Liver (tissue), 9 donors: Measurements from ENCODE around the gene GPRIN3. TPM values are rescaled to one million over a fixed set of nuclear protein-coding genes. Genes with fewer than 3 reads are reported as not detected.

ENCODE experiments used
- DNase-seq: peaks from one replicate; pipeline ENCODE4 v3.0.0-alpha.2; 2017; ENCODE audit warnings: low spot score
- H3K27ac ChIP-seq, 2 donors: one replicate each; pipeline ENCODE4 v1.7.0; 2013; ENCODE audit warnings: inconsistent platforms in 2 of 2, low read length in 2 of 2, control low read depth in 1 of 2, low read depth in 1 of 2, mild to moderate bottlenecking in 1 of 2
- H3K27me3 ChIP-seq, 4 donors: one replicate each; pipeline versions ENCODE4 v1.6.1 to v1.7.0; 2013; ENCODE audit warnings: low read length in 3 of 4, inconsistent platforms in 1 of 4, mild to moderate bottlenecking in 1 of 4, moderate library complexity in 1 of 4; ENCODE audit not compliant: control insufficient read depth in 4 of 4, insufficient read depth in 4 of 4
- H3K36me3 ChIP-seq, 4 donors: one replicate each; pipeline versions ENCODE4 v1.6.1 to v1.7.0; 2013; ENCODE audit warnings: low read length in 3 of 4, mild to moderate bottlenecking in 3 of 4, low read depth in 1 of 4, moderate library complexity in 1 of 4; ENCODE audit not compliant: control insufficient read depth in 4 of 4, insufficient read depth in 3 of 4
- H3K4me1 ChIP-seq, 4 donors: one replicate each; pipeline versions ENCODE4 v1.6.1 to v1.7.0; 2013; ENCODE audit warnings: low read length in 3 of 4, mild to moderate bottlenecking in 3 of 4, moderate library complexity in 1 of 4; ENCODE audit not compliant: control insufficient read depth in 4 of 4, insufficient read depth in 4 of 4
- H3K4me3 ChIP-seq, 3 donors: one replicate each; pipeline versions ENCODE4 v1.6.1 to v1.7.0; 2013; ENCODE audit warnings: low read length in 3 of 3, control low read depth in 1 of 3, low read depth in 1 of 3, mild to moderate bottlenecking in 1 of 3
- H3K9ac ChIP-seq, 2 donors: one replicate each; pipeline ENCODE4 v1.7.0; 2013; ENCODE audit warnings: low read length in 2 of 2, mild to moderate bottlenecking in 2 of 2, moderate library complexity in 2 of 2, control low read depth in 1 of 2, low read depth in 1 of 2
- H3K9me3 ChIP-seq, 4 donors: one replicate each; pipeline versions ENCODE4 v1.6.1 to v1.7.0; 2013; ENCODE audit warnings: low read length in 3 of 4; ENCODE audit not compliant: control insufficient read depth in 4 of 4
- EGR1 ChIP-seq, 2 donors: IDR thresholded peaks; 2 replicates each; pipeline ENCODE4 v1.6.1; 2016 to 2018; ENCODE audit warnings: antibody characterized with exemption in 2 of 2, low read depth in 2 of 2
- FOXA1 ChIP-seq: IDR thresholded peaks from 2 replicates; pipeline ENCODE4 v1.6.1; 2016; ENCODE audit warnings: antibody characterized with exemption
- FOXA2 ChIP-seq: IDR thresholded peaks from 2 replicates; pipeline ENCODE4 v1.6.1; 2016; ENCODE audit warnings: antibody characterized with exemption
- GABPA ChIP-seq, 2 donors: IDR thresholded peaks in 1 of 2; conservative IDR thresholded peaks in 1 of 2; 2 replicates each; pipeline ENCODE4 v1.6.1; 2016; ENCODE audit warnings: antibody characterized with exemption in 2 of 2, mild to moderate bottlenecking in 1 of 2, moderate library complexity in 1 of 2
- HNF4A ChIP-seq, 2 donors: conservative IDR thresholded peaks; 2 replicates each; pipeline ENCODE4 v1.6.1; 2016; ENCODE audit warnings: antibody characterized with exemption in 2 of 2, mild to moderate bottlenecking in 2 of 2
- HNF4G ChIP-seq: IDR thresholded peaks from 2 replicates; pipeline ENCODE4 v1.6.1; 2016; ENCODE audit warnings: antibody characterized with exemption
- JUND ChIP-seq, 2 donors: IDR thresholded peaks; 2 replicates each; pipeline ENCODE4 v1.6.1; 2016; ENCODE audit warnings: antibody characterized with exemption in 2 of 2
- NR2F2 ChIP-seq: IDR thresholded peaks from 2 replicates; pipeline ENCODE4 v1.6.1; 2016; ENCODE audit warnings: antibody characterized with exemption
- RAD21 ChIP-seq, 2 donors: IDR thresholded peaks; 2 replicates each; pipeline ENCODE4 v1.6.1; 2016; ENCODE audit warnings: antibody characterized with exemption in 2 of 2, mild to moderate bottlenecking in 2 of 2
- RXRA ChIP-seq, 2 donors: IDR thresholded peaks; 2 replicates each; pipeline ENCODE4 v1.6.1; 2017 to 2018; ENCODE audit warnings: antibody characterized with exemption in 2 of 2, mild to moderate bottlenecking in 1 of 2
- SP1 ChIP-seq: IDR thresholded peaks from 2 replicates; pipeline ENCODE4 v1.6.1; 2018; ENCODE audit warnings: antibody characterized with exemption, mild to moderate bottlenecking
- TAF1 ChIP-seq: conservative IDR thresholded peaks from 2 replicates; pipeline ENCODE4 v1.6.1; 2016; ENCODE audit warnings: antibody characterized with exemption, mild to moderate bottlenecking
- YY1 ChIP-seq: IDR thresholded peaks from 2 replicates; pipeline ENCODE4 v1.6.1; 2016; ENCODE audit warnings: antibody characterized with exemption, mild to moderate bottlenecking
- WGBS: extraction: QIAGEN DNeasy Blood & Tissue Kit; methylation state at CpG from one replicate; pipeline ENCODE4 v1.1.7; 2013; 5-methylcytosine and 5-hydroxymethylcytosine counted together
- polyA plus RNA-seq, 2 donors: library from polyadenylated mRNA; stranded (reverse) in 1 of 2; unstranded in 1 of 2; fragments of 200-250 nt in 1 of 2; fragments of >200 nt in 1 of 2; fragmentation: Nextera tagmentation in 1 of 2; extraction: Ambion mirVana in 1 of 2; gene quantifications; one replicate each; pipeline versions ENCODE4 v1.2.1 to v1.2.3, GENCODE V29; 2013 to 2015
- total RNA-seq, 2 donors: library from RNA; depleted of rRNA; stranded (reverse); fragments of >200 nt; gene quantifications; one replicate each; pipeline ENCODE4 v1.2.3, GENCODE V29; 2014
- TF ChIP-seq, protein P1 (sequence below): IDR thresholded peaks from 2 replicates; pipeline ENCODE4 v1.6.1; 2016; ENCODE audit warnings: antibody characterized with exemption
- TF ChIP-seq, protein P2 (sequence below): fragments of 150-350 bp; IDR thresholded peaks from 2 replicates; pipeline ENCODE4 v1.5.1; 2017; ENCODE audit warnings: improper control_type of control experiment, low read depth, low read length; ENCODE audit not compliant: missing input control
- TF ChIP-seq, protein P3 (sequence below): IDR thresholded peaks from 2 replicates; pipeline ENCODE4 v1.6.1; 2016; ENCODE audit warnings: antibody characterized with exemption
- TF ChIP-seq, protein P4 (sequence below): IDR thresholded peaks from 2 replicates; pipeline ENCODE4 v1.6.1; 2016; ENCODE audit warnings: antibody characterized with exemption
- TF ChIP-seq, protein P5 (sequence below): IDR thresholded peaks from 2 replicates; pipeline ENCODE4 v1.6.1; 2016; ENCODE audit warnings: antibody characterized with exemption, mild to moderate bottlenecking
- donor health status: healthy.
- donor health status: healthy.
- donor health status: healthy.
- donor health status: healthy.
- donor health status: healthy.

GPRIN3 gene
- total and polyA plus RNA-seq, 4 donors: 0.25 to 1.5 (median 0.95) TPM

DNA sequence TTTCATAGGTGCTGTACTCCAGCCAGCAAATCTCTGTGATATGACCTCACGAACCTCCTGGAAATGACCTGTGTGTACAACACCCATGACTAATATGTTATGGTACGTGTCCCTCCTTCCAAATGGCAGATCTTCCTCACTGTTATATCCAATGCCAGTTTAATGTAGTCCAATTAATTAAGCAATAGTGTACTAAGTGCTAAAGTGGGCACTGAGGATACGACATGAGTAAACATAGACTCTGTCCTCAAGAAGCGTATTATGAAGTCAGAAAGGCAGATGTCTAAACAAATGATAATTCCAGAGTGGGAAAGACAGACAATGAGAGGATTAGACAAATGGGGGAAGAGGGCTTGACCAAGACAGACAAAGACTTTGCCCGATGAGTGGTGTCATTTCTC lies 33.9 kb downstream of the GPRIN3 start:
- H3K9ac ChIP-seq: no peak overlapping the region
- H3K4me1 ChIP-seq: peaks cover 0 to 2% (median 0%) of the 10 kb centered on the region in 4 donors
- H3K27me3 ChIP-seq: no peaks in the 10 kb centered on the region
- WGBS: 48% methylated on average over 5 of the region's 5 CpGs
- H3K36me3 ChIP-seq: no peaks in the 10 kb centered on the region
- DNase-seq: no peak
- no peak for TF ChIP-seq EGR1 (IDR thresholded peaks at IDR 0.05; ENCODE audit: low read depth in 2 of 2)
- peak; percentile 52 for TF ChIP-seq SP1
- peak; percentile 30 for TF ChIP-seq YY1
- no peak for TF ChIP-seq HNF4G
- no peak for TF ChIP-seq NR2F2
- TF ChIP-seq, protein P1, sequence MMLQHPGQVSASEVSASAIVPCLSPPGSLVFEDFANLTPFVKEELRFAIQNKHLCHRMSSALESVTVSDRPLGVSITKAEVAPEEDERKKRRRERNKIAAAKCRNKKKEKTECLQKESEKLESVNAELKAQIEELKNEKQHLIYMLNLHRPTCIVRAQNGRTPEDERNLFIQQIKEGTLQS: peak; percentile 16
- TF ChIP-seq JUND (IDR thresholded peaks at IDR 0.05): peak in 1 of 2 donors; percentile 42
- TF ChIP-seq RAD21 (IDR thresholded peaks at IDR 0.05): peak in 1 of 2 donors; percentile 8
- TF ChIP-seq, protein P2, sequence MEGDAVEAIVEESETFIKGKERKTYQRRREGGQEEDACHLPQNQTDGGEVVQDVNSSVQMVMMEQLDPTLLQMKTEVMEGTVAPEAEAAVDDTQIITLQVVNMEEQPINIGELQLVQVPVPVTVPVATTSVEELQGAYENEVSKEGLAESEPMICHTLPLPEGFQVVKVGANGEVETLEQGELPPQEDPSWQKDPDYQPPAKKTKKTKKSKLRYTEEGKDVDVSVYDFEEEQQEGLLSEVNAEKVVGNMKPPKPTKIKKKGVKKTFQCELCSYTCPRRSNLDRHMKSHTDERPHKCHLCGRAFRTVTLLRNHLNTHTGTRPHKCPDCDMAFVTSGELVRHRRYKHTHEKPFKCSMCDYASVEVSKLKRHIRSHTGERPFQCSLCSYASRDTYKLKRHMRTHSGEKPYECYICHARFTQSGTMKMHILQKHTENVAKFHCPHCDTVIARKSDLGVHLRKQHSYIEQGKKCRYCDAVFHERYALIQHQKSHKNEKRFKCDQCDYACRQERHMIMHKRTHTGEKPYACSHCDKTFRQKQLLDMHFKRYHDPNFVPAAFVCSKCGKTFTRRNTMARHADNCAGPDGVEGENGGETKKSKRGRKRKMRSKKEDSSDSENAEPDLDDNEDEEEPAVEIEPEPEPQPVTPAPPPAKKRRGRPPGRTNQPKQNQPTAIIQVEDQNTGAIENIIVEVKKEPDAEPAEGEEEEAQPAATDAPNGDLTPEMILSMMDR: no peak
- TF ChIP-seq RXRA (IDR thresholded peaks at IDR 0.05): peak; percentile 33 to 53
- TF ChIP-seq, protein P3, sequence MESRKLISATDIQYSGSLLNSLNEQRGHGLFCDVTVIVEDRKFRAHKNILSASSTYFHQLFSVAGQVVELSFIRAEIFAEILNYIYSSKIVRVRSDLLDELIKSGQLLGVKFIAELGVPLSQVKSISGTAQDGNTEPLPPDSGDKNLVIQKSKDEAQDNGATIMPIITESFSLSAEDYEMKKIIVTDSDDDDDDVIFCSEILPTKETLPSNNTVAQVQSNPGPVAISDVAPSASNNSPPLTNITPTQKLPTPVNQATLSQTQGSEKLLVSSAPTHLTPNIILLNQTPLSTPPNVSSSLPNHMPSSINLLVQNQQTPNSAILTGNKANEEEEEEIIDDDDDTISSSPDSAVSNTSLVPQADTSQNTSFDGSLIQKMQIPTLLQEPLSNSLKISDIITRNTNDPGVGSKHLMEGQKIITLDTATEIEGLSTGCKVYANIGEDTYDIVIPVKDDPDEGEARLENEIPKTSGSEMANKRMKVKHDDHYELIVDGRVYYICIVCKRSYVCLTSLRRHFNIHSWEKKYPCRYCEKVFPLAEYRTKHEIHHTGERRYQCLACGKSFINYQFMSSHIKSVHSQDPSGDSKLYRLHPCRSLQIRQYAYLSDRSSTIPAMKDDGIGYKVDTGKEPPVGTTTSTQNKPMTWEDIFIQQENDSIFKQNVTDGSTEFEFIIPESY: no peak
- TF ChIP-seq, protein P4, sequence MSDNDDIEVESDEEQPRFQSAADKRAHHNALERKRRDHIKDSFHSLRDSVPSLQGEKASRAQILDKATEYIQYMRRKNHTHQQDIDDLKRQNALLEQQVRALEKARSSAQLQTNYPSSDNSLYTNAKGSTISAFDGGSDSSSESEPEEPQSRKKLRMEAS: no peak
- peak; percentile 30 for TF ChIP-seq FOXA2
- peak; percentile 60 to 78 for TF ChIP-seq HNF4A (conservative IDR thresholded peaks at IDR 0.05)
- no peak overlapping the region for H3K4me3 ChIP-seq
- H3K27ac ChIP-seq: no peak overlapping the region
- no peaks in the 10 kb centered on the region for H3K9me3 ChIP-seq

DNA sequence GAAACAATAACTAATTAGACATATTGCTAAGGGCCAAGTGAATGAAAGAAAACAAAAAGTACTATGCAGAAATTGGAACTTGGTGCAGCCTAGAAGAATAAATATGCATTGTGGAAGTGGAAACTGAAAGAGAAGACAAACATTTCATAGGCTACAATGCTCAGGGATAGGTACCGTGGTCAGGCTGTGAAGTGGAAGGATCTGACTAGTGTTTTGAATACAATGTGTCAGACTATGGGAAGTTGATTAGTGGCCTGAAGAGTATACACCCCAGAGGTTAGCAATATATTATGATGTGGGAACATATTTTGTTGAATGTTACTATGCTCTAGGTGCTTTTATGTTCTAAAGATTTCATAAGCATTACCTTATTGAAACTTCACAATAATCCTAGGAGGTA lies 36.8 kb downstream of the GPRIN3 start:
- H3K4me1 ChIP-seq: peaks cover 0 to 2% (median 0%) of the 10 kb centered on the region in 4 donors
- no peaks in the 10 kb centered on the region for H3K27me3 ChIP-seq

More for the DNA sequence above, 36.8 kb downstream of the GPRIN3 start:
- no peak for DNase-seq
- Histone ChIP-seq H3K4me3 (no peak overlapping the region), H3K27ac (no peak overlapping the region), H3K9me3 (no peaks in the 10 kb centered on the region), H3K36me3 (no peaks in the 10 kb centered on the region), H3K9ac (no peak overlapping the region)
- no peak for TF ChIP-seq RAD21 (IDR thresholded peaks at IDR 0.05)
- TF ChIP-seq, protein P5, sequence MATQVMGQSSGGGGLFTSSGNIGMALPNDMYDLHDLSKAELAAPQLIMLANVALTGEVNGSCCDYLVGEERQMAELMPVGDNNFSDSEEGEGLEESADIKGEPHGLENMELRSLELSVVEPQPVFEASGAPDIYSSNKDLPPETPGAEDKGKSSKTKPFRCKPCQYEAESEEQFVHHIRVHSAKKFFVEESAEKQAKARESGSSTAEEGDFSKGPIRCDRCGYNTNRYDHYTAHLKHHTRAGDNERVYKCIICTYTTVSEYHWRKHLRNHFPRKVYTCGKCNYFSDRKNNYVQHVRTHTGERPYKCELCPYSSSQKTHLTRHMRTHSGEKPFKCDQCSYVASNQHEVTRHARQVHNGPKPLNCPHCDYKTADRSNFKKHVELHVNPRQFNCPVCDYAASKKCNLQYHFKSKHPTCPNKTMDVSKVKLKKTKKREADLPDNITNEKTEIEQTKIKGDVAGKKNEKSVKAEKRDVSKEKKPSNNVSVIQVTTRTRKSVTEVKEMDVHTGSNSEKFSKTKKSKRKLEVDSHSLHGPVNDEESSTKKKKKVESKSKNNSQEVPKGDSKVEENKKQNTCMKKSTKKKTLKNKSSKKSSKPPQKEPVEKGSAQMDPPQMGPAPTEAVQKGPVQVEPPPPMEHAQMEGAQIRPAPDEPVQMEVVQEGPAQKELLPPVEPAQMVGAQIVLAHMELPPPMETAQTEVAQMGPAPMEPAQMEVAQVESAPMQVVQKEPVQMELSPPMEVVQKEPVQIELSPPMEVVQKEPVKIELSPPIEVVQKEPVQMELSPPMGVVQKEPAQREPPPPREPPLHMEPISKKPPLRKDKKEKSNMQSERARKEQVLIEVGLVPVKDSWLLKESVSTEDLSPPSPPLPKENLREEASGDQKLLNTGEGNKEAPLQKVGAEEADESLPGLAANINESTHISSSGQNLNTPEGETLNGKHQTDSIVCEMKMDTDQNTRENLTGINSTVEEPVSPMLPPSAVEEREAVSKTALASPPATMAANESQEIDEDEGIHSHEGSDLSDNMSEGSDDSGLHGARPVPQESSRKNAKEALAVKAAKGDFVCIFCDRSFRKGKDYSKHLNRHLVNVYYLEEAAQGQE: no peak
- no peak for TF ChIP-seq FOXA1
- TF ChIP-seq, protein P3: no peak
- no peak for TF ChIP-seq NR2F2
- TF ChIP-seq TAF1: no peak
- TF ChIP-seq GABPA (IDR thresholded peaks at IDR 0.05 in 1 of 2, conservative IDR thresholded peaks at IDR 0.05 in 1 of 2): no peak
- TF ChIP-seq, protein P2: no peak
- no peak for TF ChIP-seq SP1
- no peak for TF ChIP-seq YY1
- TF ChIP-seq, protein P4: no peak
- no peak for TF ChIP-seq HNF4G
- TF ChIP-seq RXRA (IDR thresholded peaks at IDR 0.05): no peak
- TF ChIP-seq, protein P1: no peak
- no peak for TF ChIP-seq FOXA2
- TF ChIP-seq HNF4A (conservative IDR thresholded peaks at IDR 0.05): no peak
- TF ChIP-seq EGR1 (IDR thresholded peaks at IDR 0.05; ENCODE audit: low read depth in 2 of 2): no peak
- no peak for TF ChIP-seq JUND (IDR thresholded peaks at IDR 0.05)
- 90% methylated on average over 1 of the region's 1 CpG for WGBS
